Fibroblast of gingiva (primary cell): ENCODE measurements around the gene F11R.
"Not testable (repeated sequence)": the region's sequence is repeated elsewhere in the genome, so short reads cannot be mapped to it uniquely, and the experiment has no call there.

Experiments used
- DNase-seq: peaks from one replicate; pipeline ENCODE4 v3.0.0-alpha.2; 2011; ENCODE audit warnings: low read depth

The F11R gene

GRCh38 chr1:161020509-161021164 lies at the start of gene F11R:
Gene F11R, minus strand, starts transcription at chr1:161021152. Its CDS starts 79 bp downstream, at chr1:161021073.
- no peak for DNase-seq

- DNase-seq = no peak
These were observed 48.8 kb upstream of the F11R start, which contains the start of gene ARHGAP30 for GRCh38 chr1:161069731-161070270. Gene ARHGAP30, minus strand, starts transcription at chr1:161069891. Its CDS starts 267 bp downstream, at chr1:161069624.

GRCh38 chr1:161069241-161069640 lies 48.3 kb upstream of the F11R start:
- no peak for DNase-seq

- no peak for DNase-seq
These were observed 47.6 kb upstream of the F11R start for GRCh38 chr1:161068306-161069234.

GRCh38 chr1:161066694-161067093 lies 45.7 kb upstream of the F11R start:
- no peak for DNase-seq

GRCh38 chr1:161065681-161066080 lies 44.7 kb upstream of the F11R start:
- DNase-seq = not testable (repeated sequence)

- not testable (repeated sequence) for DNase-seq
These were observed 43.0 kb upstream of the F11R start for GRCh38 chr1:161063936-161064335.

- no peak for DNase-seq
These were observed 40.5 kb upstream of the F11R start for GRCh38 chr1:161061419-161061818.

- no peak for DNase-seq
These were observed 38.3 kb upstream of the F11R start for GRCh38 chr1:161059293-161059692.

GRCh38 chr1:161054805-161055204 lies 33.9 kb upstream of the F11R start:
- no peak for DNase-seq

GRCh38 chr1:161054232-161054631 lies 33.3 kb upstream of the F11R start:
- DNase-seq = no peak

- DNase-seq = no peak
These were observed 31.9 kb upstream of the F11R start for GRCh38 chr1:161052899-161053298.

GRCh38 chr1:161051219-161051618 lies 30.3 kb upstream of the F11R start:
- DNase-seq = no peak

GRCh38 chr1:161048949-161049722 lies 28.2 kb upstream of the F11R start:
- DNase-seq = no peak

- no peak for DNase-seq
These were observed 26.8 kb upstream of the F11R start for GRCh38 chr1:161047436-161048420.

GRCh38 chr1:161046605-161047228 lies 25.8 kb upstream of the F11R start:
- DNase-seq = no peak

GRCh38 chr1:161045736-161046604 lies 25.0 kb upstream of the F11R start, which contains the start of gene USF1:
Gene USF1, minus strand, starts transcription at chr1:161045977. Its CDS starts 2,702 bp downstream, at chr1:161043275.
- DNase-seq = peak; percentile 93

GRCh38 chr1:161044908-161045735 lies 24.2 kb upstream of the F11R start:
- DNase-seq = peak; percentile 69
